IPS DF 6.9 (cell line): ENCODE measurements around the gene PIPOX.

Experiments used
- DNase-seq: peaks from one replicate; pipeline ENCODE4 v3.0.0-alpha.2; 2013; ENCODE audit warnings: low read depth, low spot score
- H3K27ac ChIP-seq: one replicate; pipeline ENCODE4 v1.5.1; 2013; ENCODE audit warnings: low read length, control low read depth
- H3K27me3 ChIP-seq: 2 replicates; pipeline ENCODE4 v1.6.1; 2013; ENCODE audit warnings: mild to moderate bottlenecking, low read length; ENCODE audit not compliant: control insufficient read depth, insufficient read depth
- H3K36me3 ChIP-seq: 2 replicates; pipeline ENCODE4 v1.6.1; 2013; ENCODE audit warnings: low read length; ENCODE audit not compliant: control insufficient read depth, insufficient read depth
- H3K4me1 ChIP-seq: 2 replicates; pipeline ENCODE4 v1.6.1; 2013; ENCODE audit warnings: low read length; ENCODE audit not compliant: control insufficient read depth, insufficient read depth
- H3K4me3 ChIP-seq: 2 replicates; pipeline ENCODE4 v1.5.1; 2013; ENCODE audit warnings: mild to moderate bottlenecking, low read length
- H3K9me3 ChIP-seq: 2 replicates; pipeline ENCODE4 v1.6.1; 2013; ENCODE audit warnings: low read length, inconsistent platforms; ENCODE audit not compliant: control insufficient read depth, insufficient read depth
- WGBS: extraction: QIAGEN DNeasy Blood & Tissue Kit; methylation state at CpG from one replicate; pipeline ENCODE4 v1.1.7; 2013; ENCODE audit warnings: mixed read lengths, missing lambda C conversion rate; ENCODE audit not compliant: insufficient read length, insufficient coverage; 5-methylcytosine and 5-hydroxymethylcytosine counted together

PIPOX gene

DNA sequence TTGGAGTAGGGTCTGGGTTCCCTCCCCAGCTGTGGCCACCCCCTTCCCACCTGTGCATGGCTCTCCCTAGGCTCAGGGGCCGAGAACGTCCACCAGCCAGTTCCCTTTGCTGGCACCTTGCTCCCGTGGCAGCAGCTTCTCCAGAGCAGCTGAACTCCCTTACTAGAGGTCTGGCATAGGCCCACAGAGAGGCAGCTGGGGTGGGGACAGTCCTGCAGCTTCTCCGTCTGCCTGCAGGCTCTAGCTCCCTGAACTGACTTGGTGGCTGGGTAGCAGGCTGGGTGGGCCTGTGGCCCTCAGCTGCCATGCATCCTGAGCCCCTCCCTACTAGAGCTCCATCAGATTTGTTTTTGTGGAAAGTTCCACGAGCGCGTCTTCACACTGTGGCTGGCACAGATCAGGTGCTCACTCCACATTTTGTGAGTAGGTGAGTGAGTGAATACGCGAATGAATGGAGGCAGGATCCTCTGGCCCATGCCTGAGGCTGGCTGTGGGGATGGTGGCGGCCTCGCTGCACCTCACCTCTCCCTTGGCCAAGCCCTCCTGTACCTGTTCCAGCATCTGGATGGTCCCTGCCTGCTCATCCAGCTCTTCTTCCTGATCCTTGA is 51.3 kb downstream of the PIPOX start:
- peaks cover 46% of the 10 kb centered on the region for H3K36me3 ChIP-seq
- H3K27ac ChIP-seq, result no peak overlapping the region
- DNase-seq, result no peak
- WGBS, result no CpG with 5 or more reads among the region's 11 CpGs
- H3K4me3 ChIP-seq, result no peak overlapping the region
- no peaks in the 10 kb centered on the region for H3K27me3 ChIP-seq
- H3K4me1 ChIP-seq, result peaks cover 2% of the 10 kb centered on the region; the same call in 1 of the 2 replicates
- H3K9me3 ChIP-seq, result no peaks in the 10 kb centered on the region

- Histone ChIP-seq H3K9me3 (no peaks in the 10 kb centered on the region), H3K4me3 (no peak overlapping the region), H3K27me3 (no peaks in the 10 kb centered on the region), H3K36me3 (peaks cover 38% of the 10 kb centered on the region), H3K4me1 (peaks cover 4% of the 10 kb centered on the region; the same call in 1 of the 2 replicates), H3K27ac (no peak overlapping the region)
- no peak for DNase-seq
- WGBS, result no CpG with 5 or more reads among the region's 6 CpGs
These were observed 52.5 kb downstream of the PIPOX start for GRCh38 chr17:29095439-29095838.

DNA sequence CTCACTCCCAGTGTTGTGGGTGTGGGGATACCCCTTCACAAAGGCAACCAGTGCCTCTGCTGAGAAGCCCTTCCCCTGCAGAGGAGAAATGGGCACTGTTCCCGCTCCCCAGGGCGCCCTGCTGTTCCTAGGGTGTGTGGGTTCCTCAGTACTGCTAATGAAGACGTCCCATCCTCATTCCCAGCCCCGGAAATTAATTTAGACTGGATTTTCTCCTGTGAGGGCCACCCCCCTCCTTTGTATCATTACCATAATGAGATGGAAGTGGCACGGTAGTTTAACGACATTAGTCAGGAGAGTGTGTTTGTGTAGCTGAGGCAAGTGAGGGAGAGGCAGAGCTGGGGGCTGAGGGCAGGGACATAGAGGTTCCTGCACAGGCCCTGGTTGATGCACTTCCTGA is 53.2 kb downstream of the PIPOX start:
- no peaks in the 10 kb centered on the region for H3K27me3 ChIP-seq
- no peaks in the 10 kb centered on the region for H3K9me3 ChIP-seq
- no CpG with 5 or more reads among the region's 6 CpGs for WGBS
- no peak overlapping the region for H3K27ac ChIP-seq
- DNase-seq, result no peak
- H3K36me3 ChIP-seq, result peaks cover 34% of the 10 kb centered on the region
- peaks cover 4% of the 10 kb centered on the region; the same call in 1 of the 2 replicates for H3K4me1 ChIP-seq
- H3K4me3 ChIP-seq, result no peak overlapping the region

DNA sequence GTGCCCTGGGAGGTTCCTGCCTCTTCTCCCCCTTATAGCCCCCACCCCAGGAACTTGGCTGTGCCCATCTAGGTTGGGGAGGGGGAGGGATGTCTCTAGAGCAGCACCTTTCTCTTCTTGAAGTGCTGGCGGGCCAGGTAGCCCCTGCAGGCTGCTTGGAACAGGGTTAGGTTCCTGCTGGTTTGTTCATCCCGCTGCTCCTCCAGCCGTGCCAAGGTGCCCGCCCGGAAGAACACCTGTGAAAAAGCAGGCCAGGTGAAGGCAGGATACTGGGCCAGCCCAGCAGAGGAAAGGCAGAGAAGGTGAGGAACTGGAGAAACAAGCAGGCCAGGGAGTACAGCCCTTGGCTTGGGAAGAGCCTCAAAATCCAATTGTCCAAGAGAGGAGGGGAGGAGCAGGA is 56.6 kb downstream of the PIPOX start:
- no CpG with 5 or more reads among the region's 5 CpGs for WGBS
- H3K36me3 ChIP-seq, result peaks cover 27% of the 10 kb centered on the region
- H3K4me1 ChIP-seq, result peaks cover 2% of the 10 kb centered on the region; the same call in 1 of the 2 replicates
- no peak for DNase-seq
- no peak overlapping the region for H3K27ac ChIP-seq
- no peak overlapping the region for H3K4me3 ChIP-seq
- H3K27me3 ChIP-seq, result no peaks in the 10 kb centered on the region
- no peaks in the 10 kb centered on the region for H3K9me3 ChIP-seq

- Histone ChIP-seq H3K4me3 (no peak overlapping the region), H3K36me3 (peaks cover 27% of the 10 kb centered on the region), H3K27me3 (no peaks in the 10 kb centered on the region), H3K4me1 (peaks cover 2% of the 10 kb centered on the region; the same call in 1 of the 2 replicates), H3K9me3 (no peaks in the 10 kb centered on the region), H3K27ac (no peak overlapping the region)
- no peak for DNase-seq
- WGBS, result no CpG with 5 or more reads among the region's 8 CpGs
These were observed 57.4 kb downstream of the PIPOX start for GRCh38 chr17:29100296-29100695.

DNA sequence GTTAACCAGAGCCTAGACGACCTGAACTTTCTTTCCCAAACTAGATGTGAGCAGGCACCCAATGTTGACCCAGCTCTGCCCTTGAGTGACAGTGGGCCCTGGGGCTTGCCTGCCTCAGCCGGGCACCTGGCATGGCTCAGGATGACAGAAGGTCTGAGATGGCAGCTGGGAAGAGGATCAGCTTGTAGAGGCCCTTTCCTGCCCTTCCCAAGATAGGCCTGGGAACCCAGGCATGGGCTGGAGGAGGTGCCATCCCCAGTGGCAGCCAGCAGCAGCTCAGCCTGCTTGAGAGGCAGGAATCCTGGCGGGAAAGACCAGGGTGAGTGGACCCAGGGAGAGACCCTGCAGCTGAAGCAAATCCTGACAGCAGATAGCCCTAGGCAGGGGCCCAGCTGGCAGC is 59.1 kb downstream of the PIPOX start:
- no CpG with 5 or more reads among the region's 3 CpGs for WGBS
- Histone ChIP-seq H3K27me3 (no peaks in the 10 kb centered on the region), H3K4me1 (peaks cover 2% of the 10 kb centered on the region; the same call in 1 of the 2 replicates), H3K36me3 (peaks cover 21% of the 10 kb centered on the region), H3K27ac (no peak overlapping the region), H3K4me3 (no peak overlapping the region), H3K9me3 (no peaks in the 10 kb centered on the region)
- DNase-seq, result no peak

DNA sequence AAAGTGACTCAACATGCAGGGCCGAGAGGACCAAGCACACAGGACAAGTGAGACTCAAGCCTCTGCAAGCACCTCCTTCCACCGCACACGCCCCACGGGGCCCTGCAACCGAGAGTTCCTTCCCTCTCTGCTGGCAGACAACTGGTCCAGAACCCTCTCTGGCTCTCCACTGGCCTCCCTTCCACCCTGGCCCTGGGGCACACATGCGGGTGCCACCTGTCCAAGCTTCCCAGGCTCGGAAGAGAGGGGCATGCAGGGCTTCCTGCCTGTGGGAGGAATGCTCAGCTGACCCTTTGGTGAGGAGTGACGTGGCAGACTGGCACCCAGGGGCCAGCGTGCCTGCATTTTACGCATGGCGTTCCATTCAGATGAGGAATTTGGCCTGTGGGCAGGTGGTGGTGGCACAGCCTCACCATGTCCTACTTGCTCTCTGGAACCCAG is 59.8 kb downstream of the PIPOX start:
- no peaks in the 10 kb centered on the region for H3K27me3 ChIP-seq
- peaks cover 14% of the 10 kb centered on the region for H3K36me3 ChIP-seq
- no CpG with 5 or more reads among the region's 11 CpGs for WGBS
- H3K27ac ChIP-seq, result no peak overlapping the region
- H3K4me1 ChIP-seq, result peaks cover 2% of the 10 kb centered on the region; the same call in 1 of the 2 replicates
- H3K4me3 ChIP-seq, result no peak overlapping the region
- H3K9me3 ChIP-seq, result no peaks in the 10 kb centered on the region
- no peak for DNase-seq

DNA sequence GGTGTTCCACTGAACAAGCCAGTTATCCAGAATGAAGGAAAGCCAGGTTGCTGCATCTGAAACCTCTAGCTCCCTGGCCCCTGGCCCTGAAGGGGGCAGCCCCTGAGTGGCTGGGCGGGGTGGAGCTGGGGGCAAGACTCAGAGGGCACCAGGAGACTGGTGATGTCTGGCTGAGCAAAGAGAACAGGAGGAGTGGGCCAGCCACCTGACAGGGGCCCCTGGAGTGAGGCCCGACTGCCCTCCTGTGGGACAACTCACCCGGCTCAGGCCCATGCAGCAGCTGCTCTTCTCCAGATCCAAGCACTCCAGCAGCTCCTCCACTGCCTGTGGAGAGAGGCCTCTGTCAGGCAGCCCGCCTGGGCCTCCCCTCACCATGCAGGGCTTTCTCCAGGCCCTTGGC is 60.4 kb downstream of the PIPOX start:
- H3K36me3 ChIP-seq, result peaks cover 8% of the 10 kb centered on the region
- H3K27ac ChIP-seq, result no peak overlapping the region
- H3K27me3 ChIP-seq, result no peaks in the 10 kb centered on the region
- no CpG with 5 or more reads among the region's 4 CpGs for WGBS
- H3K9me3 ChIP-seq, result no peaks in the 10 kb centered on the region
- no peak for DNase-seq
- no peak overlapping the region for H3K4me3 ChIP-seq
- peaks cover 2% of the 10 kb centered on the region; the same call in 1 of the 2 replicates for H3K4me1 ChIP-seq
